ENCODE results near the gene RNF26. TPM values are rescaled to one million over a fixed set of nuclear protein-coding genes. Genes with fewer than 3 reads are reported as not detected.
A peak's percentile ranks its signal among the peaks of the same experiment; 100 is the strongest.

The RNF26 gene
- total RNA-seq, 1 experiment from 2014 or later = 69.0 TPM

DNA sequence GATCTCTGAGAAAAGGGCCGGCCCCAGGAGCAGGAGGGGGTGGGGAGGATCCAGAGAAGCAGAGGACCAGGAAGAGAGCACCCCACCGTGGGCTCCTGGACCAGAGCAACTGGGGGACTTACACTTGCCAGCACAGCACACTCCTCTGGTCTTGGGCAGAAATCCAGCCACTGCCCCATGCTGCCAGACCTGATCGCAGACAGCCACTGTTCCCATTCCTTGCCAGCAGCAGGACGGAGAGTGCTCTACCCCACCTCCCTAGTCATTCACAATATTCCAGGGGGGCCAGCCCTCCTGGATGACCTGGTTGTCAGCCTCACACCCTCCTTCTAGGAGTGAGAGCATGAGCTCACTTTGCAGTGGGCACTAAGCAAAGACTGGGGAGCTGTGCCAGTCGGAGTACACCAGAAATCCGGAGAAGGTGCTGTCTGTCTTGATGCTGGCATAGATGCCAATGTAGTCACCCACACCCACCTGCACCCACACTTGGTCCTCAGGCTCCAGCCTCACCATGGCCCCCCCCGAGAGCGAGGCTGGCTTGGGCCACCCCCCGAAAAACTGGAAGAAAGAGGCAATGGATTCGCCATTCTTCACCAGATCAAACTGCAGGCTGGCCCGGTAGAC is 4.8 kb downstream of the RNF26 start:
- DNase-seq (ENCODE audit: low read depth, low spot score) = no peak
- Histone ChIP-seq H3K27ac (ENCODE audit: low read length) (no peak overlapping the region), H3K4me1 (ENCODE audit: control insufficient read depth, insufficient read depth, low read length) (peaks cover 40% of the 10 kb centered on the region), H3K36me3 (ENCODE audit: control insufficient read depth, insufficient read depth, low read length) (no peaks in the 10 kb centered on the region), H3K4me3 (ENCODE audit: low read depth in 2 of 2, low read length in 2 of 2) (peak overlapping the region in 1 of 2 experiments; percentile 48; a peak in 1 of 4 replicates), H3K27me3 (ENCODE audit: control insufficient read depth, insufficient read depth, low read length) (no peaks in the 10 kb centered on the region), H3K9me3 (ENCODE audit: control insufficient read depth, insufficient read depth, low read depth, low read length) (no peaks in the 10 kb centered on the region)
- ChIA-PET POLR2A (no interaction called here), CTCF (interaction anchor here (0.5 to 3.5 kb wide), 16 partner anchors 17 to 1169 kb away, joined by 3 to 43 read pairs (median 4); partner anchors contain the start of genes CBL and DPAGT1)
- ATAC-seq = no peak
- TF ChIP-seq, protein P1, sequence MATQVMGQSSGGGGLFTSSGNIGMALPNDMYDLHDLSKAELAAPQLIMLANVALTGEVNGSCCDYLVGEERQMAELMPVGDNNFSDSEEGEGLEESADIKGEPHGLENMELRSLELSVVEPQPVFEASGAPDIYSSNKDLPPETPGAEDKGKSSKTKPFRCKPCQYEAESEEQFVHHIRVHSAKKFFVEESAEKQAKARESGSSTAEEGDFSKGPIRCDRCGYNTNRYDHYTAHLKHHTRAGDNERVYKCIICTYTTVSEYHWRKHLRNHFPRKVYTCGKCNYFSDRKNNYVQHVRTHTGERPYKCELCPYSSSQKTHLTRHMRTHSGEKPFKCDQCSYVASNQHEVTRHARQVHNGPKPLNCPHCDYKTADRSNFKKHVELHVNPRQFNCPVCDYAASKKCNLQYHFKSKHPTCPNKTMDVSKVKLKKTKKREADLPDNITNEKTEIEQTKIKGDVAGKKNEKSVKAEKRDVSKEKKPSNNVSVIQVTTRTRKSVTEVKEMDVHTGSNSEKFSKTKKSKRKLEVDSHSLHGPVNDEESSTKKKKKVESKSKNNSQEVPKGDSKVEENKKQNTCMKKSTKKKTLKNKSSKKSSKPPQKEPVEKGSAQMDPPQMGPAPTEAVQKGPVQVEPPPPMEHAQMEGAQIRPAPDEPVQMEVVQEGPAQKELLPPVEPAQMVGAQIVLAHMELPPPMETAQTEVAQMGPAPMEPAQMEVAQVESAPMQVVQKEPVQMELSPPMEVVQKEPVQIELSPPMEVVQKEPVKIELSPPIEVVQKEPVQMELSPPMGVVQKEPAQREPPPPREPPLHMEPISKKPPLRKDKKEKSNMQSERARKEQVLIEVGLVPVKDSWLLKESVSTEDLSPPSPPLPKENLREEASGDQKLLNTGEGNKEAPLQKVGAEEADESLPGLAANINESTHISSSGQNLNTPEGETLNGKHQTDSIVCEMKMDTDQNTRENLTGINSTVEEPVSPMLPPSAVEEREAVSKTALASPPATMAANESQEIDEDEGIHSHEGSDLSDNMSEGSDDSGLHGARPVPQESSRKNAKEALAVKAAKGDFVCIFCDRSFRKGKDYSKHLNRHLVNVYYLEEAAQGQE (IDR thresholded peaks at IDR 0.05; ENCODE audit: insufficient read depth in 1 of 2, low read depth in 2 of 2, low read length in 1 of 2) = no peak
- TF ChIP-seq TCF7L2 (IDR thresholded peaks at IDR 0.05; ENCODE audit: low read depth, low read length) = no peak
- no peak for TF ChIP-seq POLR2AphosphoS5 (IDR thresholded peaks at IDR 0.05; ENCODE audit: low read depth, low read length)
- TF ChIP-seq, protein P2, sequence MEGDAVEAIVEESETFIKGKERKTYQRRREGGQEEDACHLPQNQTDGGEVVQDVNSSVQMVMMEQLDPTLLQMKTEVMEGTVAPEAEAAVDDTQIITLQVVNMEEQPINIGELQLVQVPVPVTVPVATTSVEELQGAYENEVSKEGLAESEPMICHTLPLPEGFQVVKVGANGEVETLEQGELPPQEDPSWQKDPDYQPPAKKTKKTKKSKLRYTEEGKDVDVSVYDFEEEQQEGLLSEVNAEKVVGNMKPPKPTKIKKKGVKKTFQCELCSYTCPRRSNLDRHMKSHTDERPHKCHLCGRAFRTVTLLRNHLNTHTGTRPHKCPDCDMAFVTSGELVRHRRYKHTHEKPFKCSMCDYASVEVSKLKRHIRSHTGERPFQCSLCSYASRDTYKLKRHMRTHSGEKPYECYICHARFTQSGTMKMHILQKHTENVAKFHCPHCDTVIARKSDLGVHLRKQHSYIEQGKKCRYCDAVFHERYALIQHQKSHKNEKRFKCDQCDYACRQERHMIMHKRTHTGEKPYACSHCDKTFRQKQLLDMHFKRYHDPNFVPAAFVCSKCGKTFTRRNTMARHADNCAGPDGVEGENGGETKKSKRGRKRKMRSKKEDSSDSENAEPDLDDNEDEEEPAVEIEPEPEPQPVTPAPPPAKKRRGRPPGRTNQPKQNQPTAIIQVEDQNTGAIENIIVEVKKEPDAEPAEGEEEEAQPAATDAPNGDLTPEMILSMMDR (IDR thresholded peaks at IDR 0.05) = no peak
- TF ChIP-seq SIN3A (IDR thresholded peaks at IDR 0.05; ENCODE audit: borderline replicate concordance, insufficient read depth, low read depth, low read length) = no peak
- in situ Hi-C loops (cut with HindIII; ENCODE audit: low pct_unique_long_range_greater_than_20kb, low sequenced_read_pairs) = no loop called here
- intact Hi-C loops (cut with micrococcal nuclease; ENCODE audit: unreplicated experiment) = loop anchor here (2.0 to 5.0 kb wide), 2 partner anchors 33 to 136 kb away; no protein-coding TSS in a partner anchor
- no TSS peak for BruUV-seq (replicated peaks)

DNA sequence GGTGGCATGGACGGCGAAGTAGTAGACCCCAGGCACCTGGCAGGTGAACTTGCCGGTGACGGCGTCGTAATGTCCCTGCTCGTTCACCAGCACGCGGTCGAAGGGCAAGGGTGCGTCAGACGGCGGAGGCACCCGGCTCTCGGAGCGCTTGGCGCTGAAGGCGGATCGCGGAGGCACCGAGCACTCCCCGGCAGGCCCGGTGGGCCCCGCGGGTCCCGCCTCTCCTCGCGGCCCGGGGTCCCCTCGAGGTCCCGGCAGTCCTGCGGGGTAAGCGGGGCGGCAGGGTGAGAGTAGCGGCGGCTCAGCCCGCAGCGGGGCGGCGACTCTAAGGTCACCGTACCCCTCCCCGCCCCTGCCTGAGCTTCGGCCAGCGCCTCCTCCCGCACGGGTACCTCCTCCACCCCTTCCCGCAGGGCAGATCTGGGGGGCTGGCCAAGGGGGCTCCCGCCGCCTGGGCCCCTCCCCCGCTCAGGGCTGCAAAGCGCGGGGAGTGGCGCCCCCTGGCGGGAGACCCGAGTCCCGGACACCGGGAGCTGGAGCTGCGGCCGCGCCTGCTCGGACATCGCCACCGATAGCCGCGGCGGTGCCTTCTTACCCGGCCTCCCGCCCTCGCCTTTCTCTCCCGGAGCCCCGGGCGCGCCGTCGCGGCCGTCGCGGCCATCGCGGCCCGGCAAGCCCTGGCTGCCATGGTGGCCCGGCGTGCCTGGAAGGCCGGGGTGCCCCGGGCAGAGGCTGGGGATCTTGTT is 5.4 kb downstream of the RNF26 start:
- intact Hi-C loops (cut with micrococcal nuclease; ENCODE audit: unreplicated experiment) (loop anchor here (2.0 to 5.0 kb wide), 2 partner anchors 33 to 135 kb away; no protein-coding TSS in a partner anchor), in situ Hi-C loops (cut with HindIII; ENCODE audit: low pct_unique_long_range_greater_than_20kb, low sequenced_read_pairs) (no loop called here)
- Histone ChIP-seq H3K36me3 (ENCODE audit: control insufficient read depth, insufficient read depth, low read length) (no peaks in the 10 kb centered on the region), H3K27ac (ENCODE audit: low read length) (peak overlapping the region; percentile 24; the same call in 1 of the 2 replicates), H3K27me3 (ENCODE audit: control insufficient read depth, insufficient read depth, low read length) (no peaks in the 10 kb centered on the region), H3K4me1 (ENCODE audit: control insufficient read depth, insufficient read depth, low read length) (peaks cover 39% of the 10 kb centered on the region), H3K4me3 (ENCODE audit: low read depth in 2 of 2, low read length in 2 of 2) (peak overlapping the region; percentile 36 to 48), H3K9me3 (ENCODE audit: control insufficient read depth, insufficient read depth, low read depth, low read length) (no peaks in the 10 kb centered on the region)
- ATAC-seq (peak; percentile 62), DNase-seq (ENCODE audit: low read depth, low spot score) (no peak)
- ChIA-PET CTCF (interaction anchor here (0.5 to 3.5 kb wide), 12 partner anchors 17 to 1036 kb away, joined by 3 to 43 read pairs (median 4); no protein-coding TSS in a partner anchor), POLR2A (no interaction called here)
- BruUV-seq (replicated peaks) = no TSS peak
- TF ChIP-seq, protein P1 (IDR thresholded peaks at IDR 0.05; ENCODE audit: insufficient read depth in 1 of 2, low read depth in 2 of 2, low read length in 1 of 2) = no peak
- TF ChIP-seq, protein P2 (IDR thresholded peaks at IDR 0.05) = peak; percentile 100
- 0 out of 2 replicates have a peak, but pooled peaks have one; percentile 60 for TF ChIP-seq SIN3A (IDR thresholded peaks at IDR 0.05; ENCODE audit: borderline replicate concordance, insufficient read depth, low read depth, low read length)

All from Panc1 (cell line).